ENCODE measurements around the gene BRD2.
A peak's percentile ranks its signal among the peaks of the same experiment; 100 is the strongest.

BRD2 gene

GRCh38 chr6:32993363-32993973 is 25.1 kb downstream of the BRD2 start:
- no peak for DNase-seq

DNA sequence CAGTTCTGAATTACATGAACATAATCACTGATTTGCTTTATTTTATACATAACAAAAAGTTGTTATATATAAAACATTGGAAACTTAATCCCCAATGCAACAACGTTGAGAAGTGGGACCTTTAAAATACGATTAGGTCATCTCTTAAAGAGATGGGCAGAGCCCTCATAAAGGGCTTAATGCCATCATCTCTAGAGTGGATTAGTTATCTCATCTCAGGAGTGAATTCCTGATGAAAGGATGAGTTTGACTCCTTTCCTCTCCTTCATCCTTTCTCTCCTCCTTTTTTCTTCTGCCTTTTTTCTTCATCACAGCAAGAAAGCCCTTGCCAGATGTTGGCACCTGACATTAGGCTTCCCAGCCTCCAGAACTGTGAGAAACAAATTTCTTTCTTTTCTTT is 27.1 kb downstream of the BRD2 start:
- DNase-seq: no peak

- DNase-seq: peak in 1 of 14 donors; percentile 6
Observed at GRCh38 chr6:33000055-33000454, 31.7 kb downstream of the BRD2 start.

DNA sequence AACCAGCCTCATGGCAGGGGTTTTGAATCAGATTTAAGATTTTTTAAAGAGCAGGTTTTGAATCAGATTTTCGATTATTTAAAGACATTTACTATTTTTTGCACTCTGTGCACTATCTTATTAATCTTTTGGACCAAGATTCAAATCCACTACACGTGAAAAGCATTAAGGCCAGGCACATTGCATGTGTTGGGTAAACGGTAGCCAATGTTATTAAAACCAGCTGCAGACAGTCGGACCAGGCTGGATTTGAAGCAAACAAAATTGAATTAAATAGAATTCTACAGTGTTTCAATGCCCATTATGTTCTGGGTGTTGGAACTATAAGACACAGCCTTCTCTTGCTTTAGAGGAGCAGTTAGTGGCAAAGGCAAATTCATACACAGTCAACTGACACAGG is 33.3 kb downstream of the BRD2 start:
- DNase-seq: no peak

DNA sequence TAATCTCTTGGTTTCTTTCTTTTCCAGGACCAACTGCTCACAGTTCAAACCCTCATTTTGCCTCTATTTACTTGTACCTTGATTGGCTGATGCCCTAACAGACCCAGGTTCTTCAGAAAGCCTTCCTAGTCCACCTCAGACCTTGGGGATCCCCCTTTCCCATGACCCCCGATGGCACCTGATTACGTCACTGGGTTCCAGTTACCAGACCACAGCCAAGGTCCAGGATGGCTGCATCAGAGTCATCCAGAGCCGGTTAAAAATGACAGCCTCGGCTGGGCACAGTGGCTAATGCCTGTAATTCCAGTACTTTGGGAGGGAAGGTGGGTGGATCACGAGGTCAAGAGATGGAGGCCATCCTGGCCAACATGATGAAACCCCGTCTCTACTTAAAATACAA is 36.5 kb downstream of the BRD2 start:
- DNase-seq: no peak

DNA sequence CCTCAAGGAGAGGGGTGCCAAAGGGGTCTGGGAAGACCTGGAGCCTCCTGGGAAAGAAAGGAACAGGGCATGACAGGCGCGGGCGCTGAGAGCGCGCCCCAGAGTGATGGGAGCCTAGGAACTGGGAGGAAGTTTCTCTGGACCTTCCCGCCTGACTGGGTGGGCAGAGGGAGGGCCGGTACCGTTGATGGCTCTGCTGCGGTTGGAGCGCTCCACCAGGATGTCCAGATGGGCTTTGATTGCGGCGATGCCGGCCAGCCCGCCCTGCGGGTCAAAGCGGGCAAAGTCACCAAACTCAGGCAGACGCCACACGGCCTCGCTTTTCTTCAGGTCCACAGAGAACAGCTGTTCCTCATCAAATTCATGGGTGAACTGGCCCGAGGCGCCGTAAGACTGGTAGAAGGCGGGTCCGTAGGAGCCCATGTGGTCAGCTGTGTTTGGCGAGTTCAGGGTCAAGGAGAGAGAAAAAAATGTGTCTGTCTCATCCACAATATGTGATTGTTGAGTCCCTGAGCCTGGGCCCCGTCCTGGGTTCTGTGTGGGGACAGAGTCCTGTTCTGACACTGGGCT is 39.5 kb downstream of the BRD2 start:
- no peak for DNase-seq

GRCh38 chr6:33008944-33009861 is 40.8 kb downstream of the BRD2 start, which contains the start of gene HLA-DOA:
Gene HLA-DOA, minus strand, starts transcription at chr6:33009591.
- peak in 4 of 14 donors; percentile 21 to 80 (median 32) for DNase-seq

DNA sequence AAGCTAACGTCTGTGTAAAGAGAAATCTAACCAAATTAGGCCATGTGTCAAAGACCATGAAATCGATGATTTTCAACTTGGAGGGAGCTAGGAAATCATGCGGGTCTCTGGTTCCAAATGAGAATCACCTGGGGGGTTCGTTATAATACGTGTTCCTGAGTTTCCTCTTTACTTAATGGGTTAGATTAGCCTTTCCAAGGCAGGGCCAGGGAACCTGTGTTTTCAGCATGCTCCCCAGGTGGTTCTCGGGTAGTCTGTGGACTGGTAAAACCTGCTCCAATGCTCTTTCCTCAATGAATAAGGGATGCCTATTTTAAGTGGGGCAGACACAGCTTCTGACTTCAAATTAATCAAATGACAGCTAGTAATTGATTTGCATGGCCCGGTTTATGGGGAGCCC is 42.0 kb downstream of the BRD2 start:
- DNase-seq: no peak

GRCh38 chr6:33013608-33014007 is 45.2 kb downstream of the BRD2 start:
- DNase-seq: no peak

DNA sequence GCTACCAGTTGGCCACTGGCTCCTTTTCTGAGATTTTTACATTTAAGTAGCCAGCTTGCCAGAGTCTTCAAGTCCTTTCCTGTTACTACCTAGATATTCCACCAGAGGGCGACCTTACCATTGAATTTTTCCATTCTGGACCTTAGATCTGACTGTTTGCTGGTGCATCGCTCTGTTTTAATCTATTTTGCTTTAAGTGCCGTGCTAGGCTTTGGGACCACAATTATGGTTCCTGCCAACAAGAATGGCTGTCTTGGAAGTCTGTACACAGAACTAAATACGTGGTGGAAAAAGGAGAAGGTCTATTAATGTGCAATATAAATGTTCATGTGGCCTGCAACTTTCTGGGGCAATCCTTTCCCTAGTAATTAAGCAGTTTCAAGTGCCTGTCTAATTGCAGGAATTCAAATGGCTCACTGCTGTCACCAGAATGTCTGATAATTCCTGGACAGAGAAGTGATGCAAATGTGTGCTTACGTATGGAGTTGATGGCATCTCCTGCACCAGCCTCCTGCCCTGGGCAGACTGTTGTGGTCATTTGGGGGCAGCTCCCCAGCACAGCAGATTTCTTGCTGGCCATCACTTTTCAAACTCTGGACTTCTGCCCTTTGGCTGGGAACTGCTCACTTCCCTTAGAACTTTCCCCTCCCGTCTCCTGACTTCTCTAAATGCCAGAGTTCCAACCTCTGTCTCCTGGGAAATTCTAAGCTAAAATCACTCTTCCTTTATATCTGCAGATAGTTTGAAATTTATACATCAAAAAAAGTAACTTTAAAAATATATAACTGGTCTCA is 46.6 kb downstream of the BRD2 start:
- peak in 4 of 14 donors; percentile 28 to 70 (median 50) for DNase-seq

- no peak for DNase-seq
Observed at GRCh38 chr6:33015798-33016197, 47.4 kb downstream of the BRD2 start.

DNA sequence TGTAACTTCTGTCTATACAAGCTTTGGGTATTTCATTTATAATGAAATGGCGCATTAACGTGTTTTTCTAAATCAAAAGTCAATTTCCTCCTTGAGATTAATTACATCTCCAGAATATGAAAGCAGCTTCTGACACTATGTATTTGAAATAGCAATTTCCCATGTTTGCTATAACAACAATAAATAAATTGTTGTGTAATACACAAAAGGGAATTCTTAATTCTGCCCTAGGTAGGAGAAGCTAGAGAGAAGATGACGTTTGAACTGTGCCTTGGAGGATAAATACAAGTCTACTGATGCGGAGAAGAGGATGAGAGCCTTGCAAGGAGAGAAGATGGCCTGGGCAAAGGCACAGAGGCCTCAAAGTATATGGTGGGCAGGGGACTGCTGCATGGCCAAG is 48.6 kb downstream of the BRD2 start:
- DNase-seq: no peak

GRCh38 chr6:33017694-33018353 is 49.4 kb downstream of the BRD2 start:
- no peak for DNase-seq

- no peak for DNase-seq
Observed at GRCh38 chr6:33018418-33018817, 50.0 kb downstream of the BRD2 start.

DNA sequence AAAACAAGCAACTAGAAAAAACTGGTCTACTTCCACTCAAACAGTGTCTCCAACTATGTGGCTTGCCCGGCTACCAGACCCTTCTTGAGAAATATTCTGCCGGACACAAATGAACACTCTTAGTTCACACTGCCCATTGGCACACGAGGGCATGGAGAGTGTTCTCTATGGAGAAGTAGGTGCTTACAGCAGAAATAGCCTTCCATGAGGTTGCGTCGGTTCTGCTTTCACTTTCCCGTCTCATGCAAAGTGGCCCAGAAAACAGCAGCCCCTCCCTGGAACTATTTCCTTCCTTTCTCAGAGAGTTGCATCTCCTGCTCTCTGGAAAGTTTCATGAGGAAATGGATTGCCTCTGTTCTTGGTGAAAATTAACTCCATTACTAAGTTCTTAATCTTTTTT is 50.5 kb downstream of the BRD2 start:
- DNase-seq: peak in 7 of 14 donors; percentile 30 to 72 (median 49)

DNA sequence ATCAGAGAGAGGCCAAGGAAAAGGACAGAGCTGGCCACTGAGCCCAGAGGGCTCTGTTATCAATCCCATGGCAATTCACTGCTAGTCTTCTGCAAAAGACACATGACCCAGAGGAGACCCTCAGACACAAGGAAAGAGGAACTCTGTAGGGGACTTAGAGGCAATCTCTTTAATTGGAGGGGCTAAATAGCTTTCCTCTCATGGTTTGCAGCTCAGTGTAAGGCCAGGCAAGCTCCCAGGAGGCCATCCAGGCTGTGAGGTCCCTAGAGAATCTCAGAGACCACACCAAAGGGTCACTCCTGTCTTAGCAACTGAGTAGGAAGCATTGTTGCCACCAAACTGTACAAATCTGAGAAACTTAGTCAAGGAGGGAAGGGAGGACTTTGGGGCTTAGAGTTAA is 51.0 kb downstream of the BRD2 start:
- DNase-seq: no peak

- no peak for DNase-seq
Observed at GRCh38 chr6:33021917-33022316, 53.5 kb downstream of the BRD2 start.

DNA sequence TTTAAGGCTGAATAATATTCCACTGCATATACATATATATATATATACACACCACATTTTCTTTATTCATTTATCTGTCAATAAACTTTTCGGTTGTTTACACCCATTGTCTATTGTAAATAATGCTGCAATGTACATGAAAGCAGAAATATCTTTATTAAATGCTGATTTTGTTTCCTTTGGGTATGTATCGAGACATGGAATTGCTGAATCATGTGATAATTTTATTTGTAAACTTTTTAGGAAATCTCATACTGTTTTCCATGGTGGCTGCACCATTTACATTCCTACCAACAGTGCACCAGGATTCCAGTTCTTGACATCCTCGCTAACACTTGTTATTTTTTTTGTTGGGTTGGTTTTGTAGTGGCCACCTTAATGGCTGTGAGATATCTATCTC is 55.1 kb downstream of the BRD2 start:
- DNase-seq: no peak

GRCh38 chr6:33024521-33024920 is 56.1 kb downstream of the BRD2 start:
- no peak for DNase-seq

DNA sequence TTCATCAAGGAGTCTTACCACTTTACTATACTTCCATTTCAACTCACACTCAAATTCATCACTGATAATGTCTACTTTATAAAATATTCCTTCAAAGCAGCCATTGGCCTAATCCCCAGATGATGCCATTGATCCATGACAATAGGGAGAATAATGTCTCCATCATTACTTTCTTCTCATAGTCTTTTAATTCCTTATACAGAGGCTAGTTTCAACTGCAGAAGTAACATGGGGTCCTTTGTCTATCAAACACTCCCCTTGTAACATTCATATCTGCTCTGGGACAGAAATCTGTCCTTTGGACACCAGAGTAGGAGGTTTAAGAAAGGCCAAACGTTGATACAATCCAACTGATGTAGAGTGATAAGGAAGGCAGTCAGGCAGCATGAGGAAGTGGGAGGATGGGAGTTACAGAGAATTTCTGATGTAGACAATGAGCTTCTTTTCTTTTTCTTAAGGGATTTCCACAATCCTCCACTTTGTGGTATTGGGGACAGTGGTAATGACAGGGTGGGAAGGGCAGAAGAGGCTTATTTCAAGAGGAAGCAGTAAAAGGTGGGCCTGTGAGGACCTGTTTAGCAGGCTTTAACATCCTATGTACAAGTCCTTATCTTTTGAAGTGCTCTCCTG is 59.9 kb downstream of the BRD2 start:
- no peak for DNase-seq

GRCh38 chr6:33029328-33030184 is 61.2 kb downstream of the BRD2 start:
- DNase-seq: peak in 3 of 14 donors; percentile 18 to 39 (median 29)

Measured in C1 segment of cervical spinal cord (tissue), 14 donors.